Stimulated activated CD8-positive, alpha-beta memory T cell treated with anti-CD3 and anti-CD28 coated beads, Interleukin-4, amount 100 ng/mL, for 4 hours (primary cell): ENCODE data around the gene TEX38.
A peak's percentile ranks its signal among the peaks of the same experiment; 100 is the strongest.
"Not testable (repeated sequence)": the region's sequence is repeated elsewhere in the genome, so short reads cannot be mapped to it uniquely, and the experiment has no call there.

Experiments
- DNase-seq, 2 donors: peaks; one replicate each; pipeline ENCODE4 v3.0.0-alpha.2; 2020; ENCODE audit warnings: low read depth in 2 of 2, low spot score in 1 of 2

Gene TEX38

GRCh38 chr1:46687093-46687659, 15.5 kb downstream of the TEX38 start:
- DNase-seq, result no peak

GRCh38 chr1:46687921-46688509, 16.4 kb downstream of the TEX38 start:
- no peak for DNase-seq

- DNase-seq, result no peak
Measured at GRCh38 chr1:46689356-46689755, 17.7 kb downstream of the TEX38 start.

- DNase-seq, result no peak
Measured at GRCh38 chr1:46689897-46690296, 18.2 kb downstream of the TEX38 start.

- DNase-seq, result no peak
Measured at GRCh38 chr1:46690931-46691421, 19.3 kb downstream of the TEX38 start.

GRCh38 chr1:46691997-46692790, 20.5 kb downstream of the TEX38 start:
- DNase-seq, result no peak

- DNase-seq, result no peak
Measured at GRCh38 chr1:46692811-46693770, 21.4 kb downstream of the TEX38 start.

GRCh38 chr1:46694676-46695075, 23.0 kb downstream of the TEX38 start:
- DNase-seq, result not testable (repeated sequence)

GRCh38 chr1:46697053-46697452, 25.4 kb downstream of the TEX38 start:
- DNase-seq, result no peak

GRCh38 chr1:46699666-46700065, 28.0 kb downstream of the TEX38 start:
- DNase-seq, result no peak

- DNase-seq, result no peak
Measured at GRCh38 chr1:46703927-46704641, 32.4 kb downstream of the TEX38 start.

- DNase-seq, result no peak
Measured at GRCh38 chr1:46705408-46705807, 33.8 kb downstream of the TEX38 start.

- no peak for DNase-seq
Measured at GRCh38 chr1:46708121-46708520, 36.5 kb downstream of the TEX38 start.

- no peak for DNase-seq
Measured at GRCh38 chr1:46714976-46715375, 43.3 kb downstream of the TEX38 start.

GRCh38 chr1:46717654-46718053, 46.0 kb downstream of the TEX38 start:
- no peak for DNase-seq

GRCh38 chr1:46718340-46718726, 46.7 kb downstream of the TEX38 start:
- no peak for DNase-seq

- peak; percentile 97 to 99 for DNase-seq
Measured at GRCh38 chr1:46718727-46719622, 47.3 kb downstream of the TEX38 start, which contains the start of gene EFCAB14. TSS of gene EFCAB14 (minus strand) at chr1:46719114. CDS start at chr1:46718087, 1,027 bp downstream.

- no peak for DNase-seq
Measured at GRCh38 chr1:46719689-46720088, 48.0 kb downstream of the TEX38 start.

GRCh38 chr1:46720319-46720718, 48.7 kb downstream of the TEX38 start:
- DNase-seq, result not testable (repeated sequence)
